GM06990 (cell line): Measurements from ENCODE around the gene CERT1.
"Not testable (repeated sequence)": the region's sequence is repeated elsewhere in the genome, so short reads cannot be mapped to it uniquely, and the experiment has no call there.

Source experiments
- DNase-seq: peaks from one replicate; pipeline ENCODE4 v3.0.0-alpha.2; 2011; ENCODE audit not compliant: insufficient read length; ENCODE audit errors: extremely low read depth
- H3K27me3 ChIP-seq: replicated peaks from 2 replicates; pipeline ENCODE4 v1.6.0; 2011; ENCODE audit warnings: low read length; ENCODE audit not compliant: control insufficient read depth, insufficient read depth
- H3K36me3 ChIP-seq: 2 replicates; pipeline ENCODE4 v1.5.1; 2011; ENCODE audit warnings: low read length; ENCODE audit not compliant: control insufficient read depth, insufficient read depth
- H3K4me3 ChIP-seq: replicated peaks from 2 replicates; pipeline ENCODE4 v1.5.1; 2011; ENCODE audit warnings: low read depth, mild to moderate bottlenecking, control low read depth, low read length
- CTCF ChIP-seq: IDR thresholded peaks from 2 replicates; pipeline ENCODE4 v1.5.1; 2011; ENCODE audit warnings: low read length, control low read depth, mild to moderate bottlenecking, inconsistent platforms; ENCODE audit not compliant: insufficient read depth, poor library complexity, severe bottlenecking

Gene CERT1

DNA sequence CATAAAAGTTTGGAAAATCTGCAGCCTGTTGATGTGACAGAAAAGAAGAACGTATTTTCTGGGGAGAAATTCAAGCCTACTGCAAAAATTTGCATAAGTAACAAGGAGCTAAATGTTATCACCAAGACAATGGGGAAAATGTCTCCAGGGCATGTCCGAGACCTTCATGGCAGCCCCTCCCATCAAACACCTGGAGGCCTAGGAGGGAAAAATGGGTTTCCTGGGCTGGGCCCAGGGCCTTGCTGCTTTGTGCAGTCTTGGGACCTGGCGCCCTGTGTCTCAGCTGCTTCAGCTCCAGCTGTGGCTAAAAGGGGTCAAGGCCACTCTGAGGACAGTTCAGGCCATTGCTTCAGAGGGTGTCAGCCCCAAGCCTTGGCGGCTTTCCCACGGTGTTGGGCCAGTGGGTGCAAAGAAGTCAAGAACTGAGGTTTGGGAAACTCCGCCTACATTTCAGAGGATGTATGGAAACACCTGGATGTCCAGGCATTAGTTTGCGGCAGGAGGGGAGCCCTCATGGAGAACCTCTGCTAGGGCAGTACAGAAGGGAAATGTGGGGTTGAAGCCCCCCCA is 13.1 kb downstream of the CERT1 start:
- TF ChIP-seq CTCF: no peak
- no peak for DNase-seq
- peaks cover 5% of the 10 kb centered on the region for H3K36me3 ChIP-seq
- no peak overlapping the region for H3K4me3 ChIP-seq
- no peaks in the 10 kb centered on the region for H3K27me3 ChIP-seq

DNA sequence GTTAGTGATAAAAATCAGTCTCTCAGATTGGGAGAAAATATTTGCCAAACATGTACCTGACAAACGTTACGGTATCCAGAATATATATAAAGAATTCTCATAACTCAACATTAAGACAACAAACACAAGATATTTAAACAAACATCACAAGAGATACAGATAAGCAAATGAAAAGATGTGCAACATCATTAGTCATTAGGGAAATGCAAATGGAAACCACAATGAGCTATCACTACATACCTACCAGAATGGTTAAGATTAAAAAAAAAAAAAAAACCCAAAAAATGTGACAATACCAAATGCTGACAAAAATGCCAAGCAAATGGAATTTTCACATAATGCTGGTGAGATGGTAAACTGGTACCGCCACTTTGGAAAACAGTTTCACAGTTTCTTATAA is 15.4 kb downstream of the CERT1 start:
- Histone ChIP-seq H3K4me3 (no peak overlapping the region), H3K27me3 (no peaks in the 10 kb centered on the region), H3K36me3 (peaks cover 5% of the 10 kb centered on the region)
- no peak for DNase-seq
- no peak for TF ChIP-seq CTCF

DNA sequence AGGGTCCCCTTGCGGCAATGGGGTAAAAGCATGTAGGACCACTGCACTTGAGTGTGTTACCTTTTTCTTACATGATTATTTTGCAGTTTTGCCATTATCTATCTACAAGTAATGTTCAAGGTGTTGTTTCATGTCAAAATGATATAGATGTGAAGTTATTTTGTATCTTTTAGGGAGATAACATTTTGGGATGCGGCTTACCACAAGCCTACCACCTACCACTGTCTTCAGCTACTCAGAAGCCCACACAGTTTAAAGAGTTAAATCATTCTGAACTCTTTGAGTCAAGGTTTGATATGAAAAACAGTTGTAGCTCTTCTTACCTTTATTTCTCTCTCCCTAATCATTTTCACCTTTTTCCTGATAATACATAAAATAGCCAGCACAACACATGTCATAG is 19.8 kb downstream of the CERT1 start:
- H3K36me3 ChIP-seq: no peaks in the 10 kb centered on the region; the same call in 1 of the 2 replicates
- DNase-seq: no peak
- TF ChIP-seq CTCF: no peak
- H3K27me3 ChIP-seq: no peaks in the 10 kb centered on the region
- H3K4me3 ChIP-seq: no peak overlapping the region

- not testable (repeated sequence) for DNase-seq, H3K36me3 ChIP-seq, H3K4me3 ChIP-seq, H3K27me3 ChIP-seq
Observed at GRCh38 chr5:75489847-75490246, 21.6 kb downstream of the CERT1 start.

DNA sequence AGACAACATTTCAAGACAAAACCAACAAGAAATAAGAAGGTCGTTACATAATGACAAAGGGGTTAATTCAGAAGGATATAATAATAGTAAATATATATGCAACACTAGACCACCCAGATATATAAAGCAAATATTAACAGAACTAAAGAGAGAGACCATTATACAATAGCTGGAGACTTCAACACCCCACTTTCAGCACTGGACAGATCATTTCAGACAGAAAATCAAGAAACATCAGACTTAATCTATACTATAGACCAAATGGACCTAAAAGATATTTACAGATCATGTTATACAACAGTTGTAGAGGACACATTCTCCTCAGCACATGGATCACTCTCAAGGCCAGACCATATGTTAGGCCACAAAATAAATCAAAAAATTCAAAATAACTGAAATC is 26.8 kb downstream of the CERT1 start:
- no peak overlapping the region for H3K4me3 ChIP-seq
- DNase-seq: no peak
- no peak for TF ChIP-seq CTCF

GRCh38 chr5:75482482-75482881 is 28.9 kb downstream of the CERT1 start:
- H3K4me3 ChIP-seq: no peak overlapping the region
- H3K27me3 ChIP-seq: no peaks in the 10 kb centered on the region
- peaks cover 3% of the 10 kb centered on the region for H3K36me3 ChIP-seq
- no peak for DNase-seq
- TF ChIP-seq CTCF: no peak

More for the DNA sequence above, 26.8 kb downstream of the CERT1 start:
- H3K27me3 ChIP-seq: no peaks in the 10 kb centered on the region
- peaks cover 3% of the 10 kb centered on the region for H3K36me3 ChIP-seq
